Measurements from ENCODE around the gene ZNF276.
"Not testable (repeated sequence)": the region's sequence is repeated elsewhere in the genome, so short reads cannot be mapped to it uniquely, and the experiment has no call there.

ZNF276 gene, protein sequence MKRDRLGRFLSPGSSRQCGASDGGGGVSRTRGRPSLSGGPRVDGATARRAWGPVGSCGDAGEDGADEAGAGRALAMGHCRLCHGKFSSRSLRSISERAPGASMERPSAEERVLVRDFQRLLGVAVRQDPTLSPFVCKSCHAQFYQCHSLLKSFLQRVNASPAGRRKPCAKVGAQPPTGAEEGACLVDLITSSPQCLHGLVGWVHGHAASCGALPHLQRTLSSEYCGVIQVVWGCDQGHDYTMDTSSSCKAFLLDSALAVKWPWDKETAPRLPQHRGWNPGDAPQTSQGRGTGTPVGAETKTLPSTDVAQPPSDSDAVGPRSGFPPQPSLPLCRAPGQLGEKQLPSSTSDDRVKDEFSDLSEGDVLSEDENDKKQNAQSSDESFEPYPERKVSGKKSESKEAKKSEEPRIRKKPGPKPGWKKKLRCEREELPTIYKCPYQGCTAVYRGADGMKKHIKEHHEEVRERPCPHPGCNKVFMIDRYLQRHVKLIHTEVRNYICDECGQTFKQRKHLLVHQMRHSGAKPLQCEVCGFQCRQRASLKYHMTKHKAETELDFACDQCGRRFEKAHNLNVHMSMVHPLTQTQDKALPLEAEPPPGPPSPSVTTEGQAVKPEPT

GRCh38 chr16:89720813-89721545 is at the start of gene ZNF276, which contains the start of gene VPS9D1:
ZNF276 (plus strand) TSS chr16:89721537; CDS start chr16:89721641, 104 bp downstream.
VPS9D1 (minus strand) TSS chr16:89720898; CDS start chr16:89720861, 37 bp downstream.
- peak; percentile 89 to 90 for DNase-seq

GRCh38 chr16:89671565-89671964 is 49.8 kb upstream of the ZNF276 start:
- not testable (repeated sequence) for DNase-seq

DNA sequence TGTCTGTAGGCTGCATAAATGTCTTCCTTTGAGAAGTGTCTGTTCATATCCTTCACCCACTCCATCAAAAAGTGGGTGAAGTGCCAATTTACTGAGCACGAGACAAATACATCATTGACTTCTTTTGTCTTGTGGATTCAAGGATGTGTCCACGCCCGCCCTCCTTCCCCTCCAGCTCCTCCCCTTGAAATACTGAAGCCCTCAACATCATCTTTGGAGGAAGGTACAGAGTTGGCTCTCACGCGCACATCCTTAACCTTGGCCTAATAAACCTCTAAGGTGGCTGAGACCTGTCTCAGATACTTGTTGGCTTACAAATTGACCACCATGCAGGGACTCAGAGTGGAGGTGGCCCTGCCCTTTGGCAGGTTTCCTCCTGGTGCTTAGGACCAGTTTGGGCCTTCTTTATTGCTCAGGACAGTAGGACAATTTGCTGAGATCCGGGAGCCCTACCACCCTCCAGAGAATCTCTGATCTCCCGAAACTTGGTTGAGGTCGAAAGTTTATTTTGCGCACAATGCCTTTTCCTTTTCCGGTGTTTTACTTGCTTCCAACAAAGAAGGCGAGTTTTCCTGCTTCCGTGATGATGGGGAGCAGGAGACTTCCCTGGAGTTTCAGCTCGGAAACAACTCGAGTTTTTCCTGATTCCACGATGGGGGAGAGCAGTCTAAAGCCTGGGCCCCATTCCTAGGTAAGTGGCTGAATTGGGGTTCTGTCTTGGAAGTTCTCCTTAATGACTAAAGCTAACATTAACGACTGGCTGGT is 49.0 kb upstream of the ZNF276 start:
- DNase-seq: no peak

DNA sequence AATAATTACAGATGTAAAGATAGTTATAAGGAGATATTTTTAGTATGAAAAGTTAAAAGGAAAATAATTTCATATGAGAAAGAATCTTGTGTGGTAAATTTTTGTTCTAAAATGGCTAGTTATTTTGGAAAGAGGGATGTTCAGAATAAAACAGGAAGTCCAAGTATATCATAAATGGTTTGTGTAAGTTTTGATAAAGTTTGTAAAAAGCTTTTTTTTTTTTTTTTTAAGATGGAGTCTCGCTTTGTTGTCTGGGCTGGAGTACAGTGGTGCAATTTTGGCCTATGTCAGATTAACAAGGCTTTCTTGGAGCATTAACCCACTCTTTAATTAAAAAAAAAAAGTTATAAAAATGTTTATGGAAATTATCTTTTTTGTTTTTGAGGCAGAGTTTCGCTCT is 43.1 kb upstream of the ZNF276 start:
- no peak for DNase-seq

DNA sequence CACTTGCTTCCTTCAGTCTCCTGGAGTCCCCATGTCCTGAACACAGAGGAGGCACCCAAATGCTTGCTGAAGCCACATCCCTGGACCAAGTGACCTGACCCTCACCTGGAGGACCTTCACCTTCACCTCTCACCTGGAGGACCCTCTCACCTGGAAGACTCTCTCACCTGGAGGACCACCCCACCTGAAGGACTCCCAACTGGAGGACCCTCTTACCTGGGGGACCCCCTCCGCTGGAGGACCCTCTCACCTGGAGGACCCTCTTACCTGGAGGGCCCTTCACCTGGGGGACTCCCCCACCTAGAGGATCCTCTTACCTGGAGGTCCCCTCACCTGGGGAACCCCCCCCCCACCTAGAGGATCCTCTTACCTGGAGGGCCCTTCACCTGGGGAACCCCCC is 35.4 kb upstream of the ZNF276 start:
- no peak for DNase-seq

GRCh38 chr16:89686520-89687091 is 34.7 kb upstream of the ZNF276 start, which contains the start of gene CDK10:
CDK10 (plus strand) TSS chr16:89686689; CDS start chr16:89686711, 22 bp downstream.
- peak; percentile 97 for DNase-seq

DNA sequence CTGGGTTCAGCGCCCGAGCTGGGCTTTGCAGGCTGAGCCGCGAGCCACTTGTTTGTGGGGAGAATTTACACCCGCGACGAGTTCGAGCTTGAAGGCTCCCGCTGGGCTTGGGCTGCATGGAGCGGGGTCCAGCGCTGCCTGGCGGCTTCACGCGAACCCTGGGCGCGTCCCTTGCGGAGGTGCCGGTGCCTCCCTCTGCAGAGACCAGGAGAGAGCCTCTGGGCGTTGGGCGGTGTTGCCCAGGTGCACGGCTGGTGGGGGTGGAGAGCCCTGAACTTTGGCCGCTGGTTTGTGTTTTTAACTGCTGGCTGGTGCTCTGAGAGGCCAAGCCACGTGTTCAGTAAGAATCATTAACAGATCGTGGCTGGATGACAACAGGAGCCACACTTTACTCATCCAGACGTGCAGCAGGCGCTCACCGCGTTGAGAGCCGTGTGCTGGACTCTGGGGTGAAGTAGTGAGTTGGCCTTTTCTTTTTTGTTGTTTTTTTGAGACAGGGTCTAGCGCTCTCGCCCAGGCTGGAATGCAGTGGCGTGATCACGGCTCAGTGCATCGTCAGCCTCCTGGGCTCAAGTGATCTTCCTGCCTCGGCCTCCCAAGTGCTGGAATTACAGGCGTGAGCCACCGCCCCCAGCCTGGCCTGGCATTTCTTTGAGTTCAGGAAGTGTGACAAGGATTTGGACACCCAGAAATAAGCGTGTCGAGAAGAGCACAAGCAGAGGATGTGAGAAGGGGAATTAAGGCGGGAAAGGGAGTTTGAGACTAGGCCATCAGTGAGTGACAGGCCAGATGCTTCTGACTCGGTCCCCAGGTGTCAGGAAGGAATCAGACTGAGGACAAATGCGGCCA is 34.0 kb upstream of the ZNF276 start:
- DNase-seq: no peak

- DNase-seq: no peak
Measured at GRCh38 chr16:89688395-89688794, 32.9 kb upstream of the ZNF276 start.

GRCh38 chr16:89689142-89689541 is 32.2 kb upstream of the ZNF276 start:
- no peak for DNase-seq

DNA sequence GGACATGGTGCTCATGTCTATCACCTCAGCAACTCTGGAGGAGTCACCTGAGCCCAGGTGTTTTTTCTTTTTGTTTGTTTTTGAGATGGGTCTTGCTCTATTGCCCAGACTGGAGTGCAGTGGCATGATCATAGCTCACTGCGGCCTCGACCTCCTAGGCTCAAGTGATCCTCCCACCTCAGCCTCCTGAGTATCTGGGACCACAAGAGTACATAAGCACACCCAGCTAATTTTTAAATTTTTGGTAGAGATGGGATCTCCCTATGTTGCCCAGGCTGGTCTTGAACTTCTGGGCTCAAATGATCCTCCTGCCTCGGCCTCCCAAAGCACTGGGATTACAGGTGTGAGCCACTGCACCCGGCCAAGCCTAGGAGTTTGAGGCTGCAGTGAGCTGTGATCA is 31.7 kb upstream of the ZNF276 start:
- DNase-seq: not testable (repeated sequence)

DNA sequence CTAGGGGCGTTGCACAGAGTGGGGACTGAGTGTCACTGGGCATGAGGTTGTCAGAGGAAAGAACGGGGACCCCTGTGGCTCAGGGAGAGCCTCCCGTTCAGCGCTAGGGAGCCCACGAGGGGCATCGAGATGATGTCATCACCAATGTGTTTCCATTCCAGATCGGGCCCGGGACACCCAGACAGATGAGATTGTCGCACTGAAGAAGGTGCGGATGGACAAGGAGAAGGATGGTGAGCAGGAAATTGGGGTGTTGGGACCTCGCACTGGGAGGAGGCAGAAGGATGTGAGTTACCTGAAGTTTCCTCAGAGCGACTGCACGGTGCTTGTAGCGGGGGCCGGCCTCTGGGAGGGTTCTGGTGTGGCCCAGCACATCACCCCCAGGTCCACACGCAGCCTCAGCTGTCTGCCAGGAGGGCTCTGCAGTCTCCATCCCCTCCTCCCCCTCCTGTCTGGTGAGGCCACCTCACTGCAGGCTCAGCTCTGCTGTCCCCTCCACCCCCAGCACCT is 30.9 kb upstream of the ZNF276 start:
- DNase-seq: no peak

GRCh38 chr16:89691231-89691985 is 29.9 kb upstream of the ZNF276 start:
- no peak for DNase-seq

DNA sequence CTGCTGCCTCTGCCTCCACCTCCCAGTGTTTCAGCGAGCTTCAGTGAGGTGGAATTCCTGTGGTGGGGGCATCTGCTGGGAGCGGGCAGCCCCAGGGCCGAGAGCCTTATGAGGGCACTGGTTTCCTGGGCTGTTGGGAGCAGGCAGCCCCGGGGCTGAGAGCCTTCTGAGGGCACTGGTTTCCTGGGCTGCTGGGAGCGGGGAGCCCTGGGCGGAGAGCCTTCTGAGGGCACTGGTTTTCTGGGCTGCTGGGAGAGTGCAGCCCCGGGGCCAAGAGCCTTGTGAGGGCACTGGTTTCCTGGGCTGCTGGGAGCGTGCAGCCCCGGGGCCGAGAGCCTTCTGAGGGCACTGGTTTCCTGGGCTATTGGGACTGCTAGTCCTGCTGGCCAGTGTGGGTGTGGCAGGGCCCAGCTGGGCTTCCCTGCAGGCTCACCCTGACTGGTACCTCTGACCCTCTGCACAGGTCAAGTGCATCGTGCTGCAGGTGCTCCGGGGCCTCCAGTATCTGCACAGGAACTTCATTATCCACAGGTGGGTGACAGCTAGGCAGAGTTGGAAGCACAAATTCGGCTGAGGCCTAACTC is 29.3 kb upstream of the ZNF276 start:
- DNase-seq: no peak

DNA sequence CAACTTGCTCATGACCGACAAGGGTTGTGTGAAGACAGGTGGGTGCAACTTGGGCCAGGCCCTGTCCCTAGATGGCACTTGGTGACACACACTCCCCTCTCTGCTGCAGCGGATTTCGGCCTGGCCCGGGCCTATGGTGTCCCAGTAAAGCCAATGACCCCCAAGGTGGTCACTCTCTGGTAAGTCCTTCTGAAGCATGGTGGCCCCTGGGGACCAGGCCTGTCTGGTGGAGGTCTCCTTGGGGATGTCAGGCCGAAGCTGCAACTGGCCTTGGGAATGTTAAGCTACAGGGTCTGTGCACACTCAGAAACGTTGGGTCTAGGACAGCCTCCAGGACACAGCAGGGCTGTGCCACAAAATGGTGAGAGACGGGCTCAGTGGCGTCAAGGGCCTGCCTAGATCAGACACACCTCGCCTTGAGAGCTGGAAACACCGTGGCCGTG is 28.0 kb upstream of the ZNF276 start:
- no peak for DNase-seq

DNA sequence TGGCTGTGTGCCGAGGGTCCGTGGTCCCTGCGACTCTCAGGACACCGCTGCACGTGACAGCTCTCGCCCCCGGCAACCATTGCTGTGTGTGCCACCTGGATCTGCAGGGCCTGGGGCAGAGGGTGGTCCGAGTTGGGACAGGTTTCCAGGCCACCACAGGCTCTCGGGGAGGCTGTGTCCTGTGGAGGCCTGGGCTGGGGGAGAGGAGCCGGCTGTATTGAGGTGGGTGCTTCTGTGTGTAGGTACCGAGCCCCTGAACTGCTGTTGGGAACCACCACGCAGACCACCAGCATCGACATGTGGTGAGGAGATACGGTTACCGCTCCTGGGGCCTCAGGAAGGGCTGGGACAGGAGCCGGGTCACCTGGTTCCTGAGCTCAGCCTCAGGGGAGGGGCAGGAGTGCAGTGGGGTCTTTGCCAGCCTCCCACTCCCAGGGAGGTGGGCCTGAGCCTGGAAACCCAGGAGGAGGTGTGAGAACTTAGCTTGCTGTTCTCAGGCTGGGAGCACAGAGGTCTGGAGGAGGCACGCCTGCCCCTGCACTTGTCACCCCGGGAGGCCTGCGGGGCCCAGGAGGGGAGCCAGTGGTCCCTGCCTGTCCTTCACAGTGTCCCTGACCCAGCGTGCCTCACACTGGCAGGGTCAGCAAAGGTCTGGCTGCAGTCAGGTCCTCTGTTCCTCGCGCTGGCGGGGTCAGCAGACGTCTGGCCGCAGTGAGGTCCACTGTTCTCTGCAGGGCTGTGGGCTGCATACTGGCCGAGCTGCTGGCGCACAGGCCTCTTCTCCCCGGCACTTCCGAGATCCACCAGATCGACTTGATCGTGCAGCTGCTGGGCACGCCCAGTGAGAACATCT is 27.2 kb upstream of the ZNF276 start:
- no peak for DNase-seq

DNA sequence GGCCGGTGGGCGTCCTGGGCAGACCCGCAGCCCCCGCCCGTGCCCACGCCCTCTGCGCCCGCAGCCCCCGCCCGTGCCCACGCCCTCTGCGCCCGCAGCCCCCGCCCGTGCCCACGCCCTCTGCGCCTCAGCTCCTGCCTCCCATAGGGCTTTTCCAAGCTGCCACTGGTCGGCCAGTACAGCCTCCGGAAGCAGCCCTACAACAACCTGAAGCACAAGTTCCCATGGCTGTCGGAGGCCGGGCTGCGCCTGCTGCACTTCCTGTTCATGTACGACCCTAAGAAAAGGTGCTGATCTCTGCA is 26.6 kb upstream of the ZNF276 start:
- not testable (repeated sequence) for DNase-seq

DNA sequence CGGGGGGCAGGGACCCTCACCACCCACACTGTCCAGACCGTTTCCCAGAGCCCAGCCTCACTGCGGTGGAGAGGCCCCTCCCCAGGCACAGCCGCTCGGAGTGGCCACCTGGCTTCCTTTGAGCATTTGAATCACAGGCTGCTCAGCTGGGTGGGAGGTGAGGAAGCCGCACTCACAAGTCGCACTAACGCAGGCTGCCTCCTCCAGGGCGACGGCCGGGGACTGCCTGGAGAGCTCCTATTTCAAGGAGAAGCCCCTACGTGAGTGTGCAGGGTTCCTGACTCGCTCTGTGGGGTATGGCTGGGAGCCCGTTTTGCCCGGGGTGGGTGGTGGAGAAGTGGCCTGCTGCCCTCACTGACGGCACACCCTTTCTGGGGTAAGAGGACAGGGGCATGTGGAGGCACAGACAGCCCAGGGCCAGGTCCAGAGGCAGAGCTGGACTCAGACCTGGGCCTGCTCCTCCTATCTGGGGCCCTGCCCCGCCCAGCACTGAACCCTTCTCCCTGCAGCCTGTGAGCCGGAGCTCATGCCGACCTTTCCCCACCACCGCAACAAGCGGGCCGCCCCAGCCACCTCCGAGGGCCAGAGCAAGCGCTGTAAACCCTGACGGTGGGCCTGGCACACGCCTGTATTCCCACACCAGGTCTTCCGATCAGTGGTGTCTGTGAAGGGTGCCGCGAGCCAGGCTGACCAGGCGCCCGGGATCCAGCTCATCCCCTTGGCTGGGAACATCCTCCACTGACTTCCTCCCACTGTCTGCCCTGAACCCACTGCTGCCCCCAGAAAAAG is 26.1 kb upstream of the ZNF276 start:
- DNase-seq: no peak

Measured in activated T-cell treated with anti-CD3 and anti-CD28 coated beads, Interleukin-2, amount 50 U/mL, for 48 hours (primary cell).